H1 (cell line): ENCODE data around the gene CRELD1. TPM values are rescaled to one million over a fixed set of nuclear protein-coding genes. Genes with fewer than 3 reads are reported as not detected.
A peak's percentile ranks its signal among the peaks of the same experiment; 100 is the strongest.

ENCODE experiments used
- CTCF ChIA-PET: fragments of 300-600 bp; sonication (Branson Sonifier 250); formaldehyde crosslinking; loops from one replicate; lab custom pipeline; 2021; ENCODE audit not compliant: partially characterized antibody; lab: Charles Lee
- POLR2A ChIA-PET: fragments of 300-600 bp; sonication (Branson Sonifier 250); formaldehyde crosslinking; loops from one replicate; lab custom pipeline; 2021; ENCODE audit warnings: inconsistent platforms; ENCODE audit not compliant: partially characterized antibody; lab: Charles Lee
- DNase-seq, 2 experiments: peaks; one replicate each; pipeline versions ENCODE4 v3.0.0 to v3.0.0-alpha.2; 2010 to 2022; ENCODE audit warnings: low spot score in 2 of 2, low read depth in 1 of 2, mixed read lengths in 1 of 2
- FAIRE-seq: peaks from 2 replicates; lab custom pipeline; 2011; peaks lifted over from hg19 to GRCh38; lab: Jason Lieb, UNC
- H2AFZ ChIP-seq: 2 replicates; pipeline ENCODE4 v1.8.1; 2012; ENCODE audit warnings: low read length, inconsistent platforms
- H2AK5ac ChIP-seq: 2 replicates; pipeline ENCODE4 v1.6.1; 2013; ENCODE audit warnings: low read depth, low read length
- H2BK120ac ChIP-seq: replicated peaks from 2 replicates; pipeline ENCODE3; 2013; ENCODE audit warnings: low read depth, low read length, inconsistent platforms
- H2BK12ac ChIP-seq: 2 replicates; pipeline ENCODE4 v1.6.1; 2013; ENCODE audit warnings: low read depth, low read length
- H2BK15ac ChIP-seq: 2 replicates; pipeline ENCODE4 v1.6.1; 2013; ENCODE audit warnings: low read length
- H2BK20ac ChIP-seq: 2 replicates; pipeline ENCODE4 v1.6.1; 2013; ENCODE audit warnings: low read length
- H2BK5ac ChIP-seq: 2 replicates; pipeline ENCODE4 v1.6.1; 2013; ENCODE audit warnings: low read depth, low read length
- H3K14ac ChIP-seq: 2 replicates; pipeline ENCODE4 v1.6.1; 2013; ENCODE audit warnings: inconsistent platforms; ENCODE audit not compliant: insufficient read length
- H3K18ac ChIP-seq: 2 replicates; pipeline ENCODE4 v1.6.1; 2013; ENCODE audit warnings: low read length; ENCODE audit errors: extremely low read depth
- H3K23ac ChIP-seq: 2 replicates; pipeline ENCODE4 v1.6.1; 2013; ENCODE audit warnings: inconsistent platforms; ENCODE audit not compliant: insufficient read length
- H3K23me2 ChIP-seq: 2 replicates; pipeline ENCODE4 v1.6.1; 2013; ENCODE audit warnings: low read depth, low read length
- H3K27ac ChIP-seq: 2 replicates; pipeline ENCODE4 v1.6.1; 2011; ENCODE audit warnings: low read depth, low read length, inconsistent platforms
- H3K27me3 ChIP-seq, 4 experiments: replicated peaks in 1 of 4; 1 replicate in 1 of 4; 2 replicates in 3 of 4; pipeline versions ENCODE4 v1.6.1 to v1.8.1; 2011 to 2013; ENCODE audit warnings: low read length in 3 of 4, mild to moderate bottlenecking in 3 of 4, inconsistent platforms in 2 of 4, mixed read lengths in 2 of 4, moderate library complexity in 1 of 4; ENCODE audit not compliant: control insufficient read depth in 3 of 4, insufficient read depth in 3 of 4; ENCODE audit errors: extremely low read depth in 1 of 4
- H3K36me3 ChIP-seq, 4 experiments: 2 replicates each; pipeline versions ENCODE4 v1.6.1 to v1.8.1; 2011 to 2013; ENCODE audit warnings: mild to moderate bottlenecking in 4 of 4, low read length in 3 of 4, moderate library complexity in 2 of 4, control low read depth in 1 of 4, inconsistent platforms in 1 of 4; ENCODE audit not compliant: insufficient read depth in 4 of 4, control insufficient read depth in 2 of 4
- H3K4ac ChIP-seq: replicated peaks from 2 replicates; pipeline ENCODE3; 2013; ENCODE audit warnings: low read length, low read depth, mixed read lengths, inconsistent platforms; ENCODE audit not compliant: insufficient read length
- H3K4me1 ChIP-seq, 4 experiments: replicated peaks in 1 of 4; 1 replicate in 1 of 4; 2 replicates in 3 of 4; pipeline versions ENCODE4 v1.6.1 to v1.8.1; 2011 to 2013; ENCODE audit warnings: low read length in 3 of 4, inconsistent platforms in 2 of 4, mixed read lengths in 1 of 4; ENCODE audit not compliant: insufficient read depth in 4 of 4, control insufficient read depth in 3 of 4
- H3K4me2 ChIP-seq, 2 experiments: 2 replicates each; pipeline versions ENCODE4 v1.6.1 to v1.8.1; 2011 to 2013; ENCODE audit warnings: low read depth in 2 of 2, low read length in 2 of 2, control low read depth in 1 of 2, inconsistent platforms in 1 of 2, mild to moderate bottlenecking in 1 of 2; ENCODE audit not compliant: insufficient read depth in 1 of 2
- H3K4me3 ChIP-seq, 4 experiments: fragments of 200-600, 300-600 bp in 1 of 4; sonication (generic), shearing (Covaris generic), sonication (Bioruptor Twin) in 1 of 4; 2 replicates each; pipeline versions ENCODE4 v1.5.1 to v1.8.1; 2011 to 2016; ENCODE audit warnings: low read length in 4 of 4, low read depth in 3 of 4, control low read depth in 2 of 4, inconsistent platforms in 2 of 4, mild to moderate bottlenecking in 2 of 4, mixed read lengths in 1 of 4, moderate library complexity in 1 of 4; ENCODE audit not compliant: insufficient read depth in 2 of 4; ENCODE audit errors: extremely low read depth in 1 of 4
- H3K56ac ChIP-seq: replicated peaks from 2 replicates; pipeline ENCODE3; 2013; ENCODE audit warnings: low read depth, mild to moderate bottlenecking, mixed read lengths, low read length, inconsistent platforms; ENCODE audit not compliant: insufficient read length
- H3K79me1 ChIP-seq: 2 replicates; pipeline ENCODE4 v1.6.1; 2013; ENCODE audit warnings: low read depth, low read length, control low read depth
- H3K79me2 ChIP-seq, 2 experiments: 2 replicates each; pipeline versions ENCODE4 v1.6.1 to v1.8.1; 2012 to 2013; ENCODE audit warnings: low read length in 2 of 2, mild to moderate bottlenecking in 2 of 2, inconsistent platforms in 1 of 2; ENCODE audit not compliant: insufficient read depth in 2 of 2, control insufficient read depth in 1 of 2
- H3K9ac ChIP-seq, 4 experiments: replicated peaks in 1 of 4; 1 replicate in 1 of 4; 2 replicates in 3 of 4; pipeline versions ENCODE4 v1.6.1 to v1.8.1; 2011 to 2013; ENCODE audit warnings: low read depth in 3 of 4, low read length in 3 of 4, control low read depth in 2 of 4, mild to moderate bottlenecking in 2 of 4, moderate library complexity in 2 of 4, inconsistent platforms in 1 of 4; ENCODE audit errors: extremely low read depth in 1 of 4
- H3K9me3 ChIP-seq, 2 experiments: 2 replicates each; pipeline versions ENCODE4 v1.6.1 to v1.8.1; 2012 to 2013; ENCODE audit warnings: mild to moderate bottlenecking in 2 of 2, moderate library complexity in 2 of 2, control low read depth in 1 of 2, inconsistent platforms in 1 of 2, low read depth in 1 of 2, low read length in 1 of 2, mixed read lengths in 1 of 2; ENCODE audit not compliant: insufficient read depth in 2 of 2
- H4K20me1 ChIP-seq, 2 experiments: replicated peaks in 1 of 2; 2 replicates each; pipeline versions ENCODE3 to v1.8.1; 2011 to 2013; ENCODE audit warnings: inconsistent platforms in 2 of 2, low read length in 2 of 2, mild to moderate bottlenecking in 1 of 2; ENCODE audit not compliant: insufficient read depth in 2 of 2, control insufficient read depth in 1 of 2
- H4K5ac ChIP-seq: 2 replicates; pipeline ENCODE4 v1.6.1; 2013; ENCODE audit warnings: low read length, low read depth, mixed read lengths, inconsistent platforms; ENCODE audit not compliant: insufficient read length
- H4K8ac ChIP-seq: 2 replicates; pipeline ENCODE4 v1.8.0; 2013; ENCODE audit warnings: mild to moderate bottlenecking, moderate library complexity, low read length, inconsistent platforms; ENCODE audit not compliant: insufficient read depth; ENCODE audit errors: extremely low read depth
- H4K91ac ChIP-seq: replicated peaks from 2 replicates; pipeline ENCODE3; 2013; ENCODE audit warnings: low read length, mixed read lengths, inconsistent platforms; ENCODE audit not compliant: insufficient read length
- KDM4A ChIP-seq: IDR thresholded peaks from one replicate; pipeline ENCODE4 v1.7.1; 2012; ENCODE audit warnings: low read depth, mild to moderate bottlenecking, moderate library complexity, low read length, inconsistent platforms; ENCODE audit not compliant: severe bottlenecking
- NANOG ChIP-seq: IDR thresholded peaks from 2 replicates; pipeline ENCODE4 v1.6.1; 2011; ENCODE audit warnings: low read length, low read depth, mild to moderate bottlenecking, inconsistent platforms; ENCODE audit not compliant: insufficient read depth, poor library complexity, severe bottlenecking
- SAP30 ChIP-seq: fragments of 300-600 bp; sonication (generic); IDR thresholded peaks from 2 replicates; pipeline ENCODE4 v1.7.1; 2012; ENCODE audit warnings: low read length, moderate library complexity, mild to moderate bottlenecking, inconsistent platforms; ENCODE audit not compliant: insufficient read depth, insufficient replicate concordance
- WGBS, 2 experiments: shearing (Covaris generic) in 1 of 2; methylation state at CpG; one replicate each; pipeline versions ENCODE4 v1.1.6 to v1.1.7; 2013 to 2015; ENCODE audit warnings: low lambda C conversion rate in 2 of 2, mixed read lengths in 2 of 2, inconsistent platforms in 1 of 2, low coverage in 1 of 2, missing lambda C conversion rate in 1 of 2; ENCODE audit not compliant: insufficient replicate concordance in 2 of 2, insufficient coverage in 1 of 2, insufficient read length in 1 of 2; ENCODE audit errors: extremely low coverage in 1 of 2, missing lambda C conversion rate in 1 of 2; 5-methylcytosine and 5-hydroxymethylcytosine counted together
- polyA plus RNA-seq, 7 experiments: library from polyadenylated mRNA; depleted of rRNA in 3 of 7; stranded (reverse) in 5 of 7; unstranded in 2 of 7; fragments of >200 nt in 5 of 7; fragments of 200-250 nt in 2 of 7; gene quantifications; 1 replicate in 5 of 7; 2 replicates in 1 of 7; 4 replicates in 1 of 7; pipeline versions ENCODE4 v1.2.1 to v1.2.3, GENCODE V29; 2011 to 2013; ENCODE audit warnings: missing spikeins in 2 of 7, mixed read lengths in 2 of 7
- total RNA-seq: library from RNA; stranded (reverse); fragmentation: NEBNext Ultra II Directional; extraction: Animal tissue kit (Norgen Biotek cat#: 25700); gene quantifications from 2 replicates; pipeline ENCODE4 v1.2.1, GENCODE V29; 2021
- TF ChIP-seq, protein P1 (sequence below): IDR thresholded peaks from 2 replicates; pipeline ENCODE4 v1.6.1; 2012; ENCODE audit warnings: inconsistent platforms

The CRELD1 gene
- total and polyA plus RNA-seq, 2 of the 8 experiments (the other 6 are each of a cell fraction or from before 2014, with no cell fraction given) = 12.9 to 15.1 TPM

- TF ChIP-seq, protein P1, sequence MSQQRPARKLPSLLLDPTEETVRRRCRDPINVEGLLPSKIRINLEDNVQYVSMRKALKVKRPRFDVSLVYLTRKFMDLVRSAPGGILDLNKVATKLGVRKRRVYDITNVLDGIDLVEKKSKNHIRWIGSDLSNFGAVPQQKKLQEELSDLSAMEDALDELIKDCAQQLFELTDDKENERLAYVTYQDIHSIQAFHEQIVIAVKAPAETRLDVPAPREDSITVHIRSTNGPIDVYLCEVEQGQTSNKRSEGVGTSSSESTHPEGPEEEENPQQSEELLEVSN = 0 out of 2 replicates have a peak, but pooled peaks have one; percentile 15
- no peak for TF ChIP-seq KDM4A
- no peak for TF ChIP-seq SAP30
- no peak for TF ChIP-seq NANOG
- DNase-seq = no peak
- no peak overlapping the region for H2BK15ac ChIP-seq
- peaks cover 11 to 19% (median 14%) of the 10 kb centered on the region in 4 experiments for H3K4me1 ChIP-seq
- H3K27ac ChIP-seq = no peak overlapping the region
- no peak overlapping the region for H4K8ac ChIP-seq
- H3K23ac ChIP-seq = no peak overlapping the region
- no peaks in the 10 kb centered on the region for H3K23me2 ChIP-seq
- H2BK120ac ChIP-seq = no peak overlapping the region
- no peak overlapping the region for H4K5ac ChIP-seq
- CTCF ChIA-PET = interaction anchor here (1.4 kb wide), 1 partner anchor 26 kb away, joined by 7 read pairs; no protein-coding TSS in a partner anchor
- H4K20me1 ChIP-seq = no peaks in the 10 kb centered on the region
- 72% methylated on average over 5 of the region's 5 CpGs; no CpG with 5 or more reads in 1 of the 2 experiments for WGBS, 2 experiments
- H2BK5ac ChIP-seq = no peak overlapping the region
- no peak overlapping the region for H3K14ac ChIP-seq
- no peak overlapping the region for H2AFZ ChIP-seq
- no peak overlapping the region for H3K9ac ChIP-seq
- no peaks in the 10 kb centered on the region for H3K79me1 ChIP-seq
- H2AK5ac ChIP-seq = no peak overlapping the region
- no peak overlapping the region for H3K4ac ChIP-seq
- no peak overlapping the region for H3K18ac ChIP-seq
- H3K56ac ChIP-seq = no peak overlapping the region
- H3K4me3 ChIP-seq = no peak overlapping the region
- H3K9me3 ChIP-seq = no peaks in the 10 kb centered on the region
- H4K91ac ChIP-seq = no peak overlapping the region
- no peak overlapping the region for H3K4me2 ChIP-seq
- H2BK12ac ChIP-seq = no peak overlapping the region
- no peaks in the 10 kb centered on the region for H3K79me2 ChIP-seq
- no peak overlapping the region for H2BK20ac ChIP-seq
- POLR2A ChIA-PET = no interaction called here
- H3K27me3 ChIP-seq = peaks cover 0 to 11% (median under 1%) of the 10 kb centered on the region in 4 experiments; a peak in 3 of 7 replicates
- no peak for FAIRE-seq
- H3K36me3 ChIP-seq = no peaks in the 10 kb centered on the region
Measured at GRCh38 chr3:9957214-9957613, 23.6 kb downstream of the CRELD1 start.
